GM10248 (cell line): ENCODE results near the gene TTLL10.
A peak's percentile ranks its signal among the peaks of the same experiment; 100 is the strongest.

Experiments used
- CTCF ChIA-PET: fragments of 300-600 bp; sonication (Branson Sonifier 250); formaldehyde crosslinking; extraction: SDS; loops from one replicate; lab custom pipeline; 2021; ENCODE audit warnings: antibody characterized with exemption; lab: Yijun Ruan, JAX
- POLR2A ChIA-PET: fragments of 350-650 bp; sonication (Branson Sonifier 250); formaldehyde crosslinking; extraction: SDS; loops from one replicate; lab custom pipeline; 2020; ENCODE audit warnings: antibody characterized with exemption; lab: Yijun Ruan, JAX
- DNase-seq: peaks from one replicate; pipeline ENCODE4 v3.0.0; 2012; ENCODE audit errors: extremely low spot score
- TF ChIP-seq, protein P1 (sequence below): IDR thresholded peaks from 2 replicates; pipeline ENCODE4 v1.5.1; 2012; ENCODE audit warnings: mild to moderate bottlenecking, low read depth; ENCODE audit errors: extremely low read depth, missing control alignments, control extremely low read depth

The TTLL10 gene

DNA sequence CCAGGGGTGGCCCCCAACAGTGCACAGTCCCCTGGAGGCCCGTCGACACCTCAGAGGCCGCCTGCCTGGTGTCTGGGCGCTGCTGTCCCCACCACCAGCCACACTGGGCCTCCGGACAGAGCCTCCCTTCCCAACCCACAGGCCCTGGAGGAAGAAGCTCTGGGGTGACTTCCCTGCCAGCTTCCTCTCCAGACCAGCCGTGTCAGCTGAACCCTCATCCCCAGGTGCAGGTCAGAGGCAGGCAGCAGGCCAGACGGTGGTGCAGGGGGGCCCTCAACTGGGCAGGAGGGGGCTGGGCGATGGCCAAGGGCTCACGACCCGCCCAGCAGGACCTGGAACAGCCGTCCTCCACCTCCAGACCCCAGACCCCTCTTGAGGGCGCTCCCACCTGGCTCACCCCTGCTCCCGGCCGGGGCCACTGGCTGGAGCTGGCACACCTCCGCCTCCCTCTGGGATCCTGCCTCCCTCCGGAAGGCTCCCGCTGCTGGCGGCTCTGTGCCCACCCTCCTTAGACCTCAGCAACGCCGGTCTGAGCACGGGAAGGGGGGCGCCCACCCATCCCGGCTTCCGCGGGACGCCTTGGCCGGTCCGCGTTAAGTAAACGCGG, 32.2 kb downstream of the TTLL10 start:
- ChIA-PET POLR2A (no interaction called here), CTCF (interaction anchor here (0.7 to 1.6 kb wide), 4 partner anchors 18 to 142 kb away, joined by 3 to 4 read pairs (median 3); no protein-coding TSS in a partner anchor)
- no peak for DNase-seq
- TF ChIP-seq, protein P1, sequence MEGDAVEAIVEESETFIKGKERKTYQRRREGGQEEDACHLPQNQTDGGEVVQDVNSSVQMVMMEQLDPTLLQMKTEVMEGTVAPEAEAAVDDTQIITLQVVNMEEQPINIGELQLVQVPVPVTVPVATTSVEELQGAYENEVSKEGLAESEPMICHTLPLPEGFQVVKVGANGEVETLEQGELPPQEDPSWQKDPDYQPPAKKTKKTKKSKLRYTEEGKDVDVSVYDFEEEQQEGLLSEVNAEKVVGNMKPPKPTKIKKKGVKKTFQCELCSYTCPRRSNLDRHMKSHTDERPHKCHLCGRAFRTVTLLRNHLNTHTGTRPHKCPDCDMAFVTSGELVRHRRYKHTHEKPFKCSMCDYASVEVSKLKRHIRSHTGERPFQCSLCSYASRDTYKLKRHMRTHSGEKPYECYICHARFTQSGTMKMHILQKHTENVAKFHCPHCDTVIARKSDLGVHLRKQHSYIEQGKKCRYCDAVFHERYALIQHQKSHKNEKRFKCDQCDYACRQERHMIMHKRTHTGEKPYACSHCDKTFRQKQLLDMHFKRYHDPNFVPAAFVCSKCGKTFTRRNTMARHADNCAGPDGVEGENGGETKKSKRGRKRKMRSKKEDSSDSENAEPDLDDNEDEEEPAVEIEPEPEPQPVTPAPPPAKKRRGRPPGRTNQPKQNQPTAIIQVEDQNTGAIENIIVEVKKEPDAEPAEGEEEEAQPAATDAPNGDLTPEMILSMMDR = no peak

DNA sequence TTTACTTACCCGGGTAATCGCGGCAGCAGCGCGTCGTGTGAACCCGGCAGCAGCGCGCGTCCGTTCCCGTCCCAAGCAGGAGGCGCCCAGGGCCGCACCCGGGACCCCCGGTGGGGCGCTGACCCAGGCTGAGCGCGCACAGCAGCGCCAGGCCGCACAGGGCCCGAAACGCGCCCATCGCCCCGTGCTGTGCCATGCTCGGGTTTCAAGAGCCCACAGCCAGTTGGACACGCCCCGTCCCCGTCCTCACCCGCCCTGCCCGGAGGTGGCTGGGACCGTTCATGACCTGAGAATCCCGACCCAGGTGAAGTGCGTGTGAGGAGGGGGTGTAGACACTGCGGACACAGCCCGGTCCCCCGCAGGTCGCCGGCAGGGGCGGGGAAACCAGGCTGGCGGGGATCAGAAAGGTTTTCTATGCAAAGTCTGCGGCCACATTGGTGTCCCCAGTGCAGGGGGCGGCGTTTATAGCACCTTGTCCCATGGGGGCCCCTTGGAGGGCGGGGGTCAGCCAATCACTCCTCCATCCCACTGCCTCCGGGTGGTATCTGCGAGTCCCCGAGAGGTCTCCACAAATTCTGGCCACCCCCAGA, 32.8 kb downstream of the TTLL10 start, which contains the start of gene TNFRSF18:
TNFRSF18 (minus strand) TSS at position 217 of the 590 bp plus-strand sequence; CDS start at position 196, 21 bp downstream.
- DNase-seq = peak; percentile 70

DNA sequence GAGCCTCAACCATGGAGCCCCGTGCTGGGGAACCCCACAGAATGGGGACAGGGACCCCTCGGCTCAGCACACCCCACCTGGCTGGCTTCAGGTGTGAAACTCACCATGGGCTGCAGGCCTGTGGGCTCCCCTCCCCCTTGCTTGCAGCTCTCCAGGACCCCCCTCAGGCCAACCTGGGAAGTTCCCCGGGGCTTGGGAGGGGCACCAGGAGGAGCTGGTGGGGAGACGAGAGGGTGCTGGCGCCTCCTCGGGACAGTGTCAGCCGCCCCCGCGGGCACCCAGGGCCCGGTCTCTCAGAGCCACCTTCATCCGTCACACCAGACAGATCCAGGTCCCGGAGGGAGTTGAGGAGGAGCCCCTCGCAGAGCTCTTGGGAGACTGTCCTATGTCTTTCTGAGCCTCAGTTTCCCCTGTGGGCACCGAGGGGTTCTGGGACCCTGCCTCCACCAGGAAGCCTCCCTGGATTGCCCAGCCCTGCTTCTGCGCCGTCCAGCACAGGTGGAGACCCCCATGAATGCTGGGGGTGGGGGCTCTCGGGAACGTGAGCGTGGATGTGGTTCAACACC, 33.4 kb downstream of the TTLL10 start:
- TF ChIP-seq, protein P1 = no peak
- ChIA-PET CTCF (interaction anchor here (1.0 to 4.7 kb wide), 5 partner anchors 9 to 85 kb away, joined by 3 to 21 read pairs (median 3); no protein-coding TSS in a partner anchor), POLR2A (no interaction called here)
- DNase-seq = no peak

More for the DNA sequence above, 32.8 kb downstream of the TTLL10 start, which contains the start of gene TNFRSF18:
- TF ChIP-seq, protein P1 = no peak
- CTCF ChIA-PET = interaction anchor here (1.0 to 4.7 kb wide), 4 partner anchors 9 to 84 kb away, joined by 3 to 21 read pairs (median 5); no protein-coding TSS in a partner anchor
- POLR2A ChIA-PET = no interaction called here

DNA sequence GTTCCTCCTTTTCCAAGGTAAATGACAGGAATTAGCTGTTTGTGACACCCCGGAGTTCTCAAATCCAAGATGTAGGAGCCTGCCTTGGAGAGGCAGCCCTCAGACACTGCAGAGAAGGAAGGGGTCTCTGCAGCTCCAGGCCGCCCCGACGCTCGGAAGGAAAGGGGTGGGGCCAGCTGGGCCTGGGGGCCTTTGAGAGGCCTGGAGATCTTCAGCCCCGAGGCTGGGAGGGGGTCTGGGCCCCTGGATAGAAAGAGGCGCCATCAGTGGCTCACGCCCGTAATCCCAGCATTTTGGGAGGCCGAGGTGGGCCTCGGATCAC, 33.9 kb downstream of the TTLL10 start:
- ChIA-PET POLR2A (no interaction called here), CTCF (interaction anchor here (1.0 to 4.7 kb wide), 5 partner anchors 8 to 85 kb away, joined by 3 to 21 read pairs (median 3); no protein-coding TSS in a partner anchor)
- TF ChIP-seq, protein P1 = no peak
- no peak for DNase-seq

GRCh38 chr1:1208713-1209433, 35.2 kb downstream of the TTLL10 start:
- ChIA-PET CTCF (interaction anchor here (1.4 to 4.7 kb wide), 4 partner anchors 14 to 87 kb away, joined by 3 to 21 read pairs (median 4); no protein-coding TSS in a partner anchor), POLR2A (interaction anchor here (0.6 kb wide), 1 partner anchor 42 kb away, joined by 3 read pairs; no protein-coding TSS in a partner anchor)
- TF ChIP-seq, protein P1 = no peak
- peak; percentile 68 for DNase-seq
